Activated T-helper 1 cell treated with anti-CD3 and anti-CD28 coated beads, Interleukin-2, amount 50 U/mL, for 16 hours (primary cell): ENCODE results near the gene DGKH.
A peak's percentile ranks its signal among the peaks of the same experiment; 100 is the strongest.
"Not testable (repeated sequence)": the region's sequence is repeated elsewhere in the genome, so short reads cannot be mapped to it uniquely, and the experiment has no call there.

Experiments
- DNase-seq, 2 donors: peaks; one replicate each; pipeline ENCODE4 v3.0.0-alpha.2; 2020; ENCODE audit warnings: low read depth in 1 of 2, low spot score in 1 of 2

Gene DGKH

GRCh38 chr13:42071672-42072419, 23.4 kb downstream of the DGKH start:
- DNase-seq: no peak

GRCh38 chr13:42073683-42074082, 25.2 kb downstream of the DGKH start:
- DNase-seq: no peak

- DNase-seq: no peak
These were observed 27.1 kb downstream of the DGKH start for GRCh38 chr13:42075517-42075916.

GRCh38 chr13:42076309-42076713, 27.9 kb downstream of the DGKH start:
- no peak for DNase-seq

GRCh38 chr13:42078128-42078808, 29.8 kb downstream of the DGKH start:
- no peak for DNase-seq

GRCh38 chr13:42083138-42083770, 34.8 kb downstream of the DGKH start:
- no peak for DNase-seq

GRCh38 chr13:42084722-42085121, 36.3 kb downstream of the DGKH start:
- DNase-seq: no peak

- no peak for DNase-seq
These were observed 38.1 kb downstream of the DGKH start for GRCh38 chr13:42086582-42086981.

GRCh38 chr13:42094516-42095040, 46.1 kb downstream of the DGKH start:
- DNase-seq: no peak

GRCh38 chr13:42096222-42096621, 47.8 kb downstream of the DGKH start:
- not testable (repeated sequence) for DNase-seq

- no peak for DNase-seq
These were observed 51.7 kb downstream of the DGKH start for GRCh38 chr13:42099962-42100675.

- no peak for DNase-seq
These were observed 52.5 kb downstream of the DGKH start for GRCh38 chr13:42100960-42101359.

GRCh38 chr13:42101821-42102585, 53.6 kb downstream of the DGKH start:
- no peak for DNase-seq

- no peak for DNase-seq
These were observed 54.8 kb downstream of the DGKH start for GRCh38 chr13:42102961-42103865.

GRCh38 chr13:42106998-42107397, 58.5 kb downstream of the DGKH start:
- no peak for DNase-seq

GRCh38 chr13:42107421-42107820, 59.0 kb downstream of the DGKH start:
- DNase-seq: no peak

- no peak for DNase-seq
These were observed 59.8 kb downstream of the DGKH start for GRCh38 chr13:42108217-42108616.

- DNase-seq: no peak
These were observed 61.5 kb downstream of the DGKH start for GRCh38 chr13:42109957-42110356.

GRCh38 chr13:42110410-42111155, 62.1 kb downstream of the DGKH start:
- peak in 1 of 2 donors; percentile 3 for DNase-seq
